ENCODE results near the gene PPP6R3. TPM values are rescaled to one million over a fixed set of nuclear protein-coding genes. Genes with fewer than 3 reads are reported as not detected.

Gene PPP6R3
- total RNA-seq, 4 donors from 2014 or later, result 90.7 to 253 (median 164) TPM

DNA sequence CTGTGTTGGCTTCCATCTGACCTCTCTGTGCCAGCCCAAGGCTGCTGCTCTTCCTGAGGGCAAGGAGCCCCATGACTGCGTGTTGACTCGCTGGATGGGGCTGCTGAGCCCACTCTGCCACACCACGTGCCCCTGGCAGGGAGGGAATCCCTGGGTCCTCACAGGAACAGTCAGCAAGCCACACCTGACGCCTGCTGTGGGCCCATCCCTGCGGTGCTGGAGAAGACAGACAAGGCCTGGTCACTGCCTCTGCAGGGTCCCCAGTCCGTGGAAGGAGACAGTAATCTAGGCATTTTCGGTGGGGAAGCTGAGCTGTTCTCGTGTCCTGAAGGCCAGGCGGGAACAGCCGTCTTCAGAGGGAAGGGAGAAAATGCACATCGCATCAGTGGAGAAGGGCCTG lies 10.6 kb upstream of the PPP6R3 start:
- H3K4me3 ChIP-seq, result no peak overlapping the region
- no peak overlapping the region for H3K27ac ChIP-seq
- intact Hi-C loops (cut with DNase I; ENCODE audit: low total_unique reads), result no loop called here
- H3K36me3 ChIP-seq, result no peaks in the 10 kb centered on the region
- no peak for DNase-seq
- TF ChIP-seq CTCF (IDR thresholded peaks at IDR 0.05), result no peak
- TF ChIP-seq POLR2A (IDR thresholded peaks at IDR 0.05), result no peak
- H3K27me3 ChIP-seq, result no peaks in the 10 kb centered on the region
- no peaks in the 10 kb centered on the region for H3K4me1 ChIP-seq
- no peaks in the 10 kb centered on the region for H3K9me3 ChIP-seq

- no peak for DNase-seq
Measured at GRCh38 chr11:68450711-68451110, 9.8 kb upstream of the PPP6R3 start.

GRCh38 chr11:68454767-68455166 lies 5.8 kb upstream of the PPP6R3 start:
- H3K4me1 ChIP-seq, result no peaks in the 10 kb centered on the region
- intact Hi-C loops (cut with DNase I; ENCODE audit: low total_unique reads), result no loop called here
- no peaks in the 10 kb centered on the region for H3K9me3 ChIP-seq
- no peak overlapping the region for H3K27ac ChIP-seq
- TF ChIP-seq POLR2A (IDR thresholded peaks at IDR 0.05) (no peak), CTCF (IDR thresholded peaks at IDR 0.05) (no peak)
- H3K27me3 ChIP-seq, result no peaks in the 10 kb centered on the region
- H3K4me3 ChIP-seq, result no peak overlapping the region
- no peak for DNase-seq
- H3K36me3 ChIP-seq, result no peaks in the 10 kb centered on the region

More at GRCh38 chr11:68450711-68451110, 9.8 kb upstream of the PPP6R3 start:
- TF ChIP-seq POLR2A (IDR thresholded peaks at IDR 0.05), result no peak
- TF ChIP-seq CTCF (IDR thresholded peaks at IDR 0.05), result no peak
- no peaks in the 10 kb centered on the region for H3K27me3 ChIP-seq
- no peaks in the 10 kb centered on the region for H3K9me3 ChIP-seq
- intact Hi-C loops (cut with DNase I; ENCODE audit: low total_unique reads), result no loop called here
- no peak overlapping the region for H3K27ac ChIP-seq
- no peak overlapping the region for H3K4me3 ChIP-seq
- H3K36me3 ChIP-seq, result no peaks in the 10 kb centered on the region
- H3K4me1 ChIP-seq, result no peaks in the 10 kb centered on the region

- H3K4me3 ChIP-seq, result no peak overlapping the region
- intact Hi-C loops (cut with DNase I; ENCODE audit: low total_unique reads), result no loop called here
- no peaks in the 10 kb centered on the region for H3K9me3 ChIP-seq
- H3K4me1 ChIP-seq, result no peaks in the 10 kb centered on the region
- TF ChIP-seq POLR2A (IDR thresholded peaks at IDR 0.05) (no peak), CTCF (IDR thresholded peaks at IDR 0.05) (no peak)
- no peaks in the 10 kb centered on the region for H3K36me3 ChIP-seq
- no peak for DNase-seq
- no peaks in the 10 kb centered on the region for H3K27me3 ChIP-seq
- no peak overlapping the region for H3K27ac ChIP-seq
Measured at GRCh38 chr11:68455485-68455884, 5.1 kb upstream of the PPP6R3 start.

- Histone ChIP-seq H3K27ac (no peak overlapping the region), H3K36me3 (no peaks in the 10 kb centered on the region), H3K9me3 (no peaks in the 10 kb centered on the region), H3K4me3 (no peak overlapping the region), H3K4me1 (peaks cover 3 to 6% of the 10 kb centered on the region in 2 donors), H3K27me3 (no peaks in the 10 kb centered on the region)
- no peak for DNase-seq
- intact Hi-C loops (cut with DNase I; ENCODE audit: low total_unique reads), result no loop called here
- TF ChIP-seq POLR2A (IDR thresholded peaks at IDR 0.05) (no peak), CTCF (IDR thresholded peaks at IDR 0.05) (no peak)
Measured at GRCh38 chr11:68457216-68457897, 3.2 kb upstream of the PPP6R3 start.

Data from uterus (tissue), 4 donors.